K562 (cell line): Measurements from ENCODE around the gene IARS2. TPM values are rescaled to one million over a fixed set of nuclear protein-coding genes. Genes with fewer than 3 reads are reported as not detected.
A peak's percentile ranks its signal among the peaks of the same experiment; 100 is the strongest.

Experiments
- BCL6 ChIP-seq: fragments of 250-450 bp; sonication (Bioruptor Pico); IDR thresholded peaks from 2 replicates; pipeline ENCODE4 v1.4.0; 2020
- BRD4 ChIP-seq: fragments of 200-600 bp; sonication (generic); IDR thresholded peaks from 2 replicates; pipeline ENCODE4 v1.6.1; 2017; ENCODE audit warnings: inconsistent platforms
- BRD9 ChIP-seq: fragments of 450-650 bp; IDR thresholded peaks from 2 replicates; pipeline ENCODE4 v1.6.1; 2018; ENCODE audit warnings: low read depth; ENCODE audit not compliant: partially characterized antibody
- CREM ChIP-seq: IDR thresholded peaks from 2 replicates; pipeline ENCODE4 v1.6.1; 2014; ENCODE audit warnings: antibody characterized with exemption, low read depth
- GABPA ChIP-seq: fragments of 200-800 bp; sonication (Bioruptor generic); conservative IDR thresholded peaks from 2 replicates; pipeline ENCODE4 v1.6.1; 2016; ENCODE audit warnings: low read depth, missing genetic modification characterization, missing compliant biosample characterization
- GABPB1 ChIP-seq: sonication (generic); formaldehyde crosslinking; IDR thresholded peaks from 2 replicates; pipeline ENCODE4 v1.8.0; 2022; ENCODE audit warnings: mild to moderate bottlenecking, missing genetic modification reagents
- HDGF ChIP-seq: fragments of 450-650 bp; IDR thresholded peaks from 2 replicates; pipeline ENCODE4 v1.6.1; 2016
- KDM4B ChIP-seq, 2 experiments: fragments of 450-650 bp in 1 of 2; sonication (generic) in 1 of 2; IDR thresholded peaks; 2 replicates each; pipeline ENCODE4 v1.6.1; 2016 to 2017; ENCODE audit warnings: borderline replicate concordance in 2 of 2, antibody characterized with exemption in 1 of 2, low read depth in 1 of 2, mild to moderate bottlenecking in 1 of 2
- L3MBTL2 ChIP-seq: fragments of 450-650 bp; IDR thresholded peaks from 2 replicates; pipeline ENCODE4 v1.6.1; 2016; ENCODE audit warnings: mild to moderate bottlenecking, moderate library complexity
- POLR2G ChIP-seq: fragments of 200-400 bp; formaldehyde crosslinking; IDR thresholded peaks from 2 replicates; pipeline ENCODE4 v1.6.1; 2017; ENCODE audit warnings: low read depth, mild to moderate bottlenecking, antibody characterized with exemption, low read length, moderate library complexity
- PTBP1 ChIP-seq: fragments of 200-400 bp; formaldehyde crosslinking; IDR thresholded peaks from 2 replicates; pipeline ENCODE4 v1.6.1; 2017; ENCODE audit warnings: low read depth, low read length
- SMAD3 ChIP-seq: fragments of 450-650 bp; formaldehyde crosslinking; conservative IDR thresholded peaks from 2 replicates; pipeline ENCODE4 v1.4.0; 2020; ENCODE audit warnings: mild to moderate bottlenecking
- polyA plus RNA-seq, 8 experiments: library from polyadenylated mRNA; depleted of rRNA in 4 of 8; stranded (reverse) in 5 of 8; unstranded in 3 of 8; fragments of >200 nt; fragmentation: Nextera tagmentation in 2 of 8; fragmentation: Illumina TruSeq in 1 of 8; extraction: Ambion mirVana in 2 of 8; extraction: Trizol in 1 of 8; gene quantifications; 2 replicates each; pipeline versions ENCODE4 v1.2.1 to v1.2.3, GENCODE V29; 2011 to 2014; ENCODE audit warnings: inconsistent platforms in 1 of 8, missing spikeins in 1 of 8
- total RNA-seq, 7 experiments: library from RNA; depleted of rRNA in 6 of 7; stranded (reverse); fragments of >200 nt in 6 of 7; fragmentation: Illumina TruSeq in 2 of 7; extraction: Trizol in 2 of 7; gene quantifications; 2 replicates each; pipeline versions ENCODE4 v1.2.1 to v1.2.3, GENCODE V29; 2011 to 2021; ENCODE audit warnings: low replicate concordance in 1 of 7
- TF ChIP-seq, protein P1 (sequence below): fragments of 250-450 bp; sonication (Bioruptor Pico); IDR thresholded peaks from 2 replicates; pipeline ENCODE4 v1.8.0; 2022; ENCODE audit warnings: inconsistent platforms
- TF ChIP-seq, protein P2 (sequence below): fragments of 450-650 bp; formaldehyde crosslinking; conservative IDR thresholded peaks from 2 replicates; pipeline ENCODE4 v1.4.0; 2022; ENCODE audit warnings: mild to moderate bottlenecking, missing genetic modification characterization
- TF ChIP-seq, protein P3 (sequence below): sonication (generic); formaldehyde crosslinking; IDR thresholded peaks from 2 replicates; pipeline ENCODE4 v1.9.0; 2022; ENCODE audit warnings: mild to moderate bottlenecking, missing genetic modification reagents
- TF ChIP-seq, protein P4 (sequence below): fragments of 200-800 bp; sonication (Bioruptor generic); IDR thresholded peaks from 2 replicates; pipeline ENCODE4 v1.6.1; 2017; ENCODE audit warnings: missing genetic modification characterization, missing compliant biosample characterization
- TF ChIP-seq, protein P5 (sequence below): fragments of 250-450 bp; sonication (Bioruptor Pico); IDR thresholded peaks from 2 replicates; pipeline ENCODE4 v1.5.0; 2021
- TF ChIP-seq, protein P6 (sequence below): sonication (generic); formaldehyde crosslinking; IDR thresholded peaks from 2 replicates; pipeline ENCODE4 v1.8.0; 2022; ENCODE audit warnings: missing genetic modification reagents, mild to moderate bottlenecking, moderate library complexity, borderline replicate concordance

Gene IARS2
- total and polyA plus RNA-seq, 9 of the 15 experiments (the other 6 are each of a cell fraction or from before 2014, with no cell fraction given) = 39.6 to 127 (median 93.8) TPM

DNA sequence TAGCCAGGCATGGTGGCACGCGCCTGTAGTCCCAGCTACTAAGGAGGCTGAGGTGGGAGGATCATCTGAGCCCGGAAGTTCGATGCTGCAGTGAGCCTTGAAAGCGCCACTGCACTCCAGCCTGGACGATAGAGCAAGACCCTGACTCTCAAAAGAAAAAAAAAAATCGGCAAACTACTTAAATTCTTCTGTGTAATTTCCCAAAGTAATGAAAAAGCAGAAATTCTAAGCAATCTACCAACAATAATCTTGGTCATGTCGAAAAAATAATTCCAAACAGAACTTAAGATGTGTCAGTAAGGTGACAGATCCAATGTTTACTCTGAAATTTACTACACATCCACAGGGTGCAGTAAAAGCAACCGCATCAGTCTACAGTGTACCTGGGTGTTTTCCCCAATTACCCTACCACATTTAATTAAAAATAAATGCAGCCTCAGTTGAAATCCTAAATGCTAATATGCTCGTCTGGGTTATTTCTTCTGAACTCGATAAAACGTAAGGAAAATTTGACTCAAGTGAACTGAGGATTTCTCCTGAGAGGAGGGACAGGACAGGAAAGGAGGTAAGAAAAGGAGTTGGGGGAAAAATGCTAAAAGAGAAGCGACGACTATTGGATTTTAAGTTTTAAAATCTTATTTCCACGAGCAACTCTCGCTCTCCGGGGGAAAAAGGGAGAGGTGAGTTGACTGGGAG, 48.4 kb upstream of the IARS2 start (continued):
- TF ChIP-seq, protein P1, sequence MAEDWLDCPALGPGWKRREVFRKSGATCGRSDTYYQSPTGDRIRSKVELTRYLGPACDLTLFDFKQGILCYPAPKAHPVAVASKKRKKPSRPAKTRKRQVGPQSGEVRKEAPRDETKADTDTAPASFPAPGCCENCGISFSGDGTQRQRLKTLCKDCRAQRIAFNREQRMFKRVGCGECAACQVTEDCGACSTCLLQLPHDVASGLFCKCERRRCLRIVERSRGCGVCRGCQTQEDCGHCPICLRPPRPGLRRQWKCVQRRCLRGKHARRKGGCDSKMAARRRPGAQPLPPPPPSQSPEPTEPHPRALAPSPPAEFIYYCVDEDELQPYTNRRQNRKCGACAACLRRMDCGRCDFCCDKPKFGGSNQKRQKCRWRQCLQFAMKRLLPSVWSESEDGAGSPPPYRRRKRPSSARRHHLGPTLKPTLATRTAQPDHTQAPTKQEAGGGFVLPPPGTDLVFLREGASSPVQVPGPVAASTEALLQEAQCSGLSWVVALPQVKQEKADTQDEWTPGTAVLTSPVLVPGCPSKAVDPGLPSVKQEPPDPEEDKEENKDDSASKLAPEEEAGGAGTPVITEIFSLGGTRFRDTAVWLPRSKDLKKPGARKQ (CRISPR knock-in tag) = no peak
- TF ChIP-seq BRD9 (peak; percentile 23), BCL6 (CRISPR knock-in tag) (no peak), HDGF (no peak), GABPA (peak; percentile 46), KDM4B (IDR thresholded peaks at IDR 0.05; ENCODE audit: borderline replicate concordance in 2 of 2, low read depth in 1 of 2) (no peak), CREM (0 out of 2 replicates have a peak, but pooled peaks have one; percentile 20), L3MBTL2 (0 out of 2 replicates have a peak, but pooled peaks have one; percentile 9), SMAD3 (CRISPR knock-in tag) (no peak), PTBP1 (no peak), POLR2G (peak; percentile 28; the same call in 1 of the 2 replicates), GABPB1 (CRISPR knock-in tag) (no peak; the same call in 1 of the 2 replicates), BRD4 (peak; percentile 56)
- TF ChIP-seq, protein P2, sequence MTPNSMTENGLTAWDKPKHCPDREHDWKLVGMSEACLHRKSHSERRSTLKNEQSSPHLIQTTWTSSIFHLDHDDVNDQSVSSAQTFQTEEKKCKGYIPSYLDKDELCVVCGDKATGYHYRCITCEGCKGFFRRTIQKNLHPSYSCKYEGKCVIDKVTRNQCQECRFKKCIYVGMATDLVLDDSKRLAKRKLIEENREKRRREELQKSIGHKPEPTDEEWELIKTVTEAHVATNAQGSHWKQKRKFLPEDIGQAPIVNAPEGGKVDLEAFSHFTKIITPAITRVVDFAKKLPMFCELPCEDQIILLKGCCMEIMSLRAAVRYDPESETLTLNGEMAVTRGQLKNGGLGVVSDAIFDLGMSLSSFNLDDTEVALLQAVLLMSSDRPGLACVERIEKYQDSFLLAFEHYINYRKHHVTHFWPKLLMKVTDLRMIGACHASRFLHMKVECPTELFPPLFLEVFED (CRISPR knock-in tag) = 0 out of 2 replicates have a peak, but pooled peaks have one; percentile 57
- TF ChIP-seq, protein P3, sequence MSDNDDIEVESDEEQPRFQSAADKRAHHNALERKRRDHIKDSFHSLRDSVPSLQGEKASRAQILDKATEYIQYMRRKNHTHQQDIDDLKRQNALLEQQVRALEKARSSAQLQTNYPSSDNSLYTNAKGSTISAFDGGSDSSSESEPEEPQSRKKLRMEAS (CRISPR knock-in tag) = peak; percentile 57; the same call in 1 of the 2 replicates
- TF ChIP-seq, protein P4, sequence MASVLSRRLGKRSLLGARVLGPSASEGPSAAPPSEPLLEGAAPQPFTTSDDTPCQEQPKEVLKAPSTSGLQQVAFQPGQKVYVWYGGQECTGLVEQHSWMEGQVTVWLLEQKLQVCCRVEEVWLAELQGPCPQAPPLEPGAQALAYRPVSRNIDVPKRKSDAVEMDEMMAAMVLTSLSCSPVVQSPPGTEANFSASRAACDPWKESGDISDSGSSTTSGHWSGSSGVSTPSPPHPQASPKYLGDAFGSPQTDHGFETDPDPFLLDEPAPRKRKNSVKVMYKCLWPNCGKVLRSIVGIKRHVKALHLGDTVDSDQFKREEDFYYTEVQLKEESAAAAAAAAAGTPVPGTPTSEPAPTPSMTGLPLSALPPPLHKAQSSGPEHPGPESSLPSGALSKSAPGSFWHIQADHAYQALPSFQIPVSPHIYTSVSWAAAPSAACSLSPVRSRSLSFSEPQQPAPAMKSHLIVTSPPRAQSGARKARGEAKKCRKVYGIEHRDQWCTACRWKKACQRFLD (CRISPR knock-in tag) = no peak
- TF ChIP-seq, protein P5, sequence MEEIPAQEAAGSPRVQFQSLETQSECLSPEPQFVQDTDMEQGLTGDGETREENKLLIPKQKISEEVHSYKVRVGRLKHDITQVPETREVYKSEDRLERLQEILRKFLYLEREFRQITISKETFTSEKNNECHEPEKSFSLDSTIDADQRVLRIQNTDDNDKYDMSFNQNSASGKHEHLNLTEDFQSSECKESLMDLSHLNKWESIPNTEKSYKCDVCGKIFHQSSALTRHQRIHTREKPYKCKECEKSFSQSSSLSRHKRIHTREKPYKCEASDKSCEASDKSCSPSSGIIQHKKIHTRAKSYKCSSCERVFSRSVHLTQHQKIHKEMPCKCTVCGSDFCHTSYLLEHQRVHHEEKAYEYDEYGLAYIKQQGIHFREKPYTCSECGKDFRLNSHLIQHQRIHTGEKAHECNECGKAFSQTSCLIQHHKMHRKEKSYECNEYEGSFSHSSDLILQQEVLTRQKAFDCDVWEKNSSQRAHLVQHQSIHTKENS (CRISPR knock-in tag) = no peak
- TF ChIP-seq, protein P6, sequence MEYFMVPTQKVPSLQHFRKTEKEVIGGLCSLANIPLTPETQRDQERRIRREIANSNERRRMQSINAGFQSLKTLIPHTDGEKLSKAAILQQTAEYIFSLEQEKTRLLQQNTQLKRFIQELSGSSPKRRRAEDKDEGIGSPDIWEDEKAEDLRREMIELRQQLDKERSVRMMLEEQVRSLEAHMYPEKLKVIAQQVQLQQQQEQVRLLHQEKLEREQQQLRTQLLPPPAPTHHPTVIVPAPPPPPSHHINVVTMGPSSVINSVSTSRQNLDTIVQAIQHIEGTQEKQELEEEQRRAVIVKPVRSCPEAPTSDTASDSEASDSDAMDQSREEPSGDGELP (CRISPR knock-in tag) = peak; percentile 37; the same call in 1 of the 2 replicates
